ENCODE data around the gene CTAG1A. TPM values are rescaled to one million over a fixed set of nuclear protein-coding genes. Genes with fewer than 3 reads are reported as not detected.
A peak's percentile ranks its signal among the peaks of the same experiment; 100 is the strongest.

The CTAG1A gene
- total and polyA plus RNA-seq, 9 of the 15 experiments (the other 6 are each of a cell fraction or from before 2014, with no cell fraction given), result 0.32 TPM; not detected in 8

DNA sequence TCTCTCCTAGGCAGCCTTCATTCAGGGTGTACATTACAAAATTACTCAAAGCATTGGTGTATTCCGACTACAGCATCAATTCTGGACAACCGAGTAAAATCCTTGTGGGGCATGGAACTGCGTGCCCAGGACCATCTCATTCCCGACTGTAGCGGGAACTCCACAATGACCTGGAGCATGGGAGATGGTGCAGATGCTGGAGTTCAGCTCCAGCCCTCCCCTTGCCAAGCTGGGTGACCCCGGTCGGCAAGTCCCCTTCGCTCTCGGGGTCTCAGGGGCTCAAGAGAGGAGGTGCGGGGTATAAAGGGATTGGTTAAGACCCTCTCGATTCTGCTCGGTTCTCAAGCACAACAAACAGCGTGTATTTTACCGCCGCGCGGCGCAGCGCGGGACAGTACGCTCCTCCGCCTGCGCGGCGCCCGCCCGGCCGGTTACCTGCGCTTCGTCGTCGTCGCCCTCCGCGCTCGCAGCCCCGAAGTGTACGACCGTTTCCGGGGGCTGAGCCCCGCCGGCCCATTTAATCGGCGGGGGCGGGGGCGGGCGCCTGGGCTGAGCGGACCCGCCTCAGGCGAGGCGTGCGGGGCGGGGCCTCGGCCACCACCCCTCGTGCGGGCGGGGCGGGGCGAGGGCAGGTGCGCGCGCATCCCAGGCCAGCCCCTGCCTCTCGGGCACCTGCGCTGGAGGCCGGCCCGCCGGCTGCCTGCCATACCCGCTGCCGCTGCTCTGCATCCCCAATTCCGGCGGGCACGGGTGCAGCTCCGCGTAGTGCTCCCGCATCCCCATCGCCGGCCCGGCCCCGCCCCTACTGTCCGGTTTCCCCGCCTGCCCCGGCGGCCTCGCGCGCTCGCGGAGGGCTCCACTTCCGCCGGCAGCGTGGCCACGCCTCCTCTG is 38.3 kb upstream of the CTAG1A start, which contains the start of gene G6PD (continued):
- TF ChIP-seq, protein P1, sequence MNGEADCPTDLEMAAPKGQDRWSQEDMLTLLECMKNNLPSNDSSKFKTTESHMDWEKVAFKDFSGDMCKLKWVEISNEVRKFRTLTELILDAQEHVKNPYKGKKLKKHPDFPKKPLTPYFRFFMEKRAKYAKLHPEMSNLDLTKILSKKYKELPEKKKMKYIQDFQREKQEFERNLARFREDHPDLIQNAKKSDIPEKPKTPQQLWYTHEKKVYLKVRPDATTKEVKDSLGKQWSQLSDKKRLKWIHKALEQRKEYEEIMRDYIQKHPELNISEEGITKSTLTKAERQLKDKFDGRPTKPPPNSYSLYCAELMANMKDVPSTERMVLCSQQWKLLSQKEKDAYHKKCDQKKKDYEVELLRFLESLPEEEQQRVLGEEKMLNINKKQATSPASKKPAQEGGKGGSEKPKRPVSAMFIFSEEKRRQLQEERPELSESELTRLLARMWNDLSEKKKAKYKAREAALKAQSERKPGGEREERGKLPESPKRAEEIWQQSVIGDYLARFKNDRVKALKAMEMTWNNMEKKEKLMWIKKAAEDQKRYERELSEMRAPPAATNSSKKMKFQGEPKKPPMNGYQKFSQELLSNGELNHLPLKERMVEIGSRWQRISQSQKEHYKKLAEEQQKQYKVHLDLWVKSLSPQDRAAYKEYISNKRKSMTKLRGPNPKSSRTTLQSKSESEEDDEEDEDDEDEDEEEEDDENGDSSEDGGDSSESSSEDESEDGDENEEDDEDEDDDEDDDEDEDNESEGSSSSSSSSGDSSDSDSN (IDR thresholded peaks at IDR 0.05; ENCODE audit: borderline replicate concordance in 1 of 2, low read depth in 2 of 2, low read length in 2 of 2), result 0 out of 4 replicates have a peak, but pooled peaks of 1 of the 2 experiments have one; percentile 18
- TF ChIP-seq RBFOX2 (IDR thresholded peaks at IDR 0.05; ENCODE audit: low read depth, low read length) (peak; percentile 73), RB1 (IDR thresholded peaks at IDR 0.05; ENCODE audit: low read depth) (peak; percentile 27; the same call in 1 of the 2 replicates), POLR2G (IDR thresholded peaks at IDR 0.05; ENCODE audit: low read depth, low read length) (peak; percentile 76), ZNF263 (CRISPR knock-in tag; IDR thresholded peaks at IDR 0.05; ENCODE audit: borderline replicate concordance) (peak; percentile 74; the same call in 1 of the 2 replicates), GABPB1 (CRISPR knock-in tag; IDR thresholded peaks at IDR 0.05) (peak; percentile 31; the same call in 1 of the 2 replicates), EGR1 (conservative IDR thresholded peaks at IDR 0.05) (peak; percentile 51; the same call in 1 of the 2 replicates), PURB (CRISPR knock-in tag; IDR thresholded peaks at IDR 0.05; ENCODE audit: low read depth) (no peak), PCBP1 (IDR thresholded peaks at IDR 0.05; ENCODE audit: low read depth, low read length, poor library complexity, severe bottlenecking) (peak; percentile 7), SAFB (IDR thresholded peaks at IDR 0.05; ENCODE audit: borderline replicate concordance, low read depth, low read length) (peak; percentile 85), SUPT5H (IDR thresholded peaks at IDR 0.05) (peak; percentile 59), MAFF (IDR thresholded peaks at IDR 0.05; ENCODE audit: low read length) (no peak), U2AF2 (optimal IDR thresholded peaks at IDR 0.05; ENCODE audit: low read depth, low read length) (no peak)
- TF ChIP-seq, protein P2, sequence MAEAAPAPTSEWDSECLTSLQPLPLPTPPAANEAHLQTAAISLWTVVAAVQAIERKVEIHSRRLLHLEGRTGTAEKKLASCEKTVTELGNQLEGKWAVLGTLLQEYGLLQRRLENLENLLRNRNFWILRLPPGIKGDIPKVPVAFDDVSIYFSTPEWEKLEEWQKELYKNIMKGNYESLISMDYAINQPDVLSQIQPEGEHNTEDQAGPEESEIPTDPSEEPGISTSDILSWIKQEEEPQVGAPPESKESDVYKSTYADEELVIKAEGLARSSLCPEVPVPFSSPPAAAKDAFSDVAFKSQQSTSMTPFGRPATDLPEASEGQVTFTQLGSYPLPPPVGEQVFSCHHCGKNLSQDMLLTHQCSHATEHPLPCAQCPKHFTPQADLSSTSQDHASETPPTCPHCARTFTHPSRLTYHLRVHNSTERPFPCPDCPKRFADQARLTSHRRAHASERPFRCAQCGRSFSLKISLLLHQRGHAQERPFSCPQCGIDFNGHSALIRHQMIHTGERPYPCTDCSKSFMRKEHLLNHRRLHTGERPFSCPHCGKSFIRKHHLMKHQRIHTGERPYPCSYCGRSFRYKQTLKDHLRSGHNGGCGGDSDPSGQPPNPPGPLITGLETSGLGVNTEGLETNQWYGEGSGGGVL (CRISPR knock-in tag; IDR thresholded peaks at IDR 0.05), result no peak
- TF ChIP-seq, protein P3, sequence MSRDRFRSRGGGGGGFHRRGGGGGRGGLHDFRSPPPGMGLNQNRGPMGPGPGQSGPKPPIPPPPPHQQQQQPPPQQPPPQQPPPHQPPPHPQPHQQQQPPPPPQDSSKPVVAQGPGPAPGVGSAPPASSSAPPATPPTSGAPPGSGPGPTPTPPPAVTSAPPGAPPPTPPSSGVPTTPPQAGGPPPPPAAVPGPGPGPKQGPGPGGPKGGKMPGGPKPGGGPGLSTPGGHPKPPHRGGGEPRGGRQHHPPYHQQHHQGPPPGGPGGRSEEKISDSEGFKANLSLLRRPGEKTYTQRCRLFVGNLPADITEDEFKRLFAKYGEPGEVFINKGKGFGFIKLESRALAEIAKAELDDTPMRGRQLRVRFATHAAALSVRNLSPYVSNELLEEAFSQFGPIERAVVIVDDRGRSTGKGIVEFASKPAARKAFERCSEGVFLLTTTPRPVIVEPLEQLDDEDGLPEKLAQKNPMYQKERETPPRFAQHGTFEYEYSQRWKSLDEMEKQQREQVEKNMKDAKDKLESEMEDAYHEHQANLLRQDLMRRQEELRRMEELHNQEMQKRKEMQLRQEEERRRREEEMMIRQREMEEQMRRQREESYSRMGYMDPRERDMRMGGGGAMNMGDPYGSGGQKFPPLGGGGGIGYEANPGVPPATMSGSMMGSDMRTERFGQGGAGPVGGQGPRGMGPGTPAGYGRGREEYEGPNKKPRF (IDR thresholded peaks at IDR 0.05; ENCODE audit: low read depth, low read length), result no peak
